Trophoblast cell (in vitro differentiated cells and primary cell): Measurements from ENCODE around the gene GALR2.
A peak's percentile ranks its signal among the peaks of the same experiment; 100 is the strongest.
"Not testable (repeated sequence)": the region's sequence is repeated elsewhere in the genome, so short reads cannot be mapped to it uniquely, and the experiment has no call there.

Experiments used
- DNase-seq, 2 donors: peaks; one replicate each; pipeline ENCODE4 v3.0.0-alpha.2; 2016
- H2AFZ ChIP-seq: 2 replicates; pipeline ENCODE4 v1.6.1; 2013; ENCODE audit warnings: low read length, moderate library complexity, mild to moderate bottlenecking; ENCODE audit not compliant: insufficient read depth, poor library complexity
- H2AK5ac ChIP-seq: 2 replicates; pipeline ENCODE4 v1.6.1; 2013; ENCODE audit warnings: mild to moderate bottlenecking, low read length
- H2BK120ac ChIP-seq: 2 replicates; pipeline ENCODE4 v1.6.1; 2013; ENCODE audit warnings: low read length, mild to moderate bottlenecking, moderate library complexity; ENCODE audit not compliant: insufficient read depth, poor library complexity
- H2BK12ac ChIP-seq: 2 replicates; pipeline ENCODE4 v1.6.1; 2013; ENCODE audit warnings: mild to moderate bottlenecking, low read length, moderate library complexity
- H2BK5ac ChIP-seq: 2 replicates; pipeline ENCODE4 v1.6.1; 2013; ENCODE audit warnings: low read length, low read depth, moderate library complexity, mild to moderate bottlenecking; ENCODE audit not compliant: poor library complexity
- H3K14ac ChIP-seq: 2 replicates; pipeline ENCODE4 v1.6.1; 2013; ENCODE audit warnings: mild to moderate bottlenecking, low read length
- H3K18ac ChIP-seq: 2 replicates; pipeline ENCODE4 v1.6.1; 2013; ENCODE audit warnings: mild to moderate bottlenecking, low read length
- H3K23ac ChIP-seq: 2 replicates; pipeline ENCODE4 v1.6.1; 2013; ENCODE audit warnings: low read length
- H3K27ac ChIP-seq: 2 replicates; pipeline ENCODE4 v1.5.1; 2013; ENCODE audit warnings: low read depth, mild to moderate bottlenecking, inconsistent platforms, low read length, moderate library complexity
- H3K27me3 ChIP-seq: 2 replicates; pipeline ENCODE4 v1.6.1; 2013; ENCODE audit warnings: inconsistent platforms, mild to moderate bottlenecking, low read length, moderate library complexity; ENCODE audit not compliant: insufficient read depth
- H3K36me3 ChIP-seq, 2 experiments: 1 replicate in 1 of 2; 2 replicates in 1 of 2; pipeline ENCODE4 v1.6.1; 2013; ENCODE audit warnings: low read length in 2 of 2, mild to moderate bottlenecking in 2 of 2, moderate library complexity in 1 of 2; ENCODE audit not compliant: insufficient read depth in 2 of 2, control insufficient read depth in 1 of 2
- H3K4ac ChIP-seq: 2 replicates; pipeline ENCODE4 v1.6.1; 2013; ENCODE audit warnings: low read depth, mild to moderate bottlenecking, low read length, moderate library complexity
- H3K4me1 ChIP-seq, 2 experiments: 1 replicate in 1 of 2; 2 replicates in 1 of 2; pipeline ENCODE4 v1.6.1; 2013; ENCODE audit warnings: low read length in 2 of 2, mild to moderate bottlenecking in 2 of 2, moderate library complexity in 1 of 2; ENCODE audit not compliant: insufficient read depth in 2 of 2, control insufficient read depth in 1 of 2
- H3K4me2 ChIP-seq: 2 replicates; pipeline ENCODE4 v1.6.1; 2013; ENCODE audit warnings: inconsistent platforms, mild to moderate bottlenecking, low read length, moderate library complexity
- H3K4me3 ChIP-seq: 2 replicates; pipeline ENCODE4 v1.5.1; 2013; ENCODE audit warnings: mild to moderate bottlenecking, low read depth, low read length, inconsistent platforms
- H3K79me1 ChIP-seq: one replicate; pipeline ENCODE4 v1.6.1; 2013; ENCODE audit warnings: low read length
- H3K79me2 ChIP-seq: 2 replicates; pipeline ENCODE4 v1.6.1; 2013; ENCODE audit warnings: low read length, mild to moderate bottlenecking; ENCODE audit not compliant: control insufficient read depth, insufficient read depth, poor library complexity
- H3K9ac ChIP-seq: 2 replicates; pipeline ENCODE4 v1.6.1; 2013; ENCODE audit warnings: mild to moderate bottlenecking, low read length
- H3K9me3 ChIP-seq: 2 replicates; pipeline ENCODE4 v1.6.1; 2013; ENCODE audit warnings: low read depth, mild to moderate bottlenecking, control low read depth, inconsistent platforms, low read length; ENCODE audit not compliant: insufficient read depth
- H4K12ac ChIP-seq: 2 replicates; pipeline ENCODE4 v1.6.1; 2013; ENCODE audit warnings: low read depth, mild to moderate bottlenecking, low read length, moderate library complexity
- H4K8ac ChIP-seq: 2 replicates; pipeline ENCODE4 v1.6.1; 2013; ENCODE audit warnings: low read depth, mild to moderate bottlenecking, low read length, moderate library complexity
- H4K91ac ChIP-seq: one replicate; pipeline ENCODE4 v1.6.1; 2013; ENCODE audit warnings: low read depth, mild to moderate bottlenecking, low read length, moderate library complexity
- WGBS: extraction: QIAGEN DNeasy Blood & Tissue Kit; methylation state at CpG from one replicate; pipeline ENCODE4 v1.1.7; 2013; ENCODE audit warnings: missing lambda C conversion rate; ENCODE audit not compliant: insufficient read length, insufficient coverage; ENCODE audit errors: extremely low coverage; 5-methylcytosine and 5-hydroxymethylcytosine counted together

The GALR2 gene

GRCh38 chr17:76077584-76078110 lies 3.1 kb downstream of the GALR2 start:
- peaks cover 3 to 4% of the 10 kb centered on the region in 2 experiments for H3K36me3 ChIP-seq
- H3K9ac ChIP-seq, result no peak overlapping the region
- no peak overlapping the region for H3K4me2 ChIP-seq
- H4K91ac ChIP-seq, result no peak overlapping the region
- H3K79me1 ChIP-seq, result peaks cover 2% of the 10 kb centered on the region
- no peak overlapping the region for H4K12ac ChIP-seq
- no peak overlapping the region for H2BK5ac ChIP-seq
- no peak overlapping the region for H2AK5ac ChIP-seq
- H3K9me3 ChIP-seq, result peaks cover 19% of the 10 kb centered on the region
- no peak overlapping the region for H4K8ac ChIP-seq
- no peak overlapping the region for H2BK120ac ChIP-seq
- no peak overlapping the region for H2BK12ac ChIP-seq
- peaks cover 8 to 13% of the 10 kb centered on the region in 2 experiments for H3K4me1 ChIP-seq
- H3K4me3 ChIP-seq, result no peak overlapping the region
- H2AFZ ChIP-seq, result no peak overlapping the region
- H3K23ac ChIP-seq, result no peak overlapping the region
- no peak overlapping the region for H3K27ac ChIP-seq
- no peak overlapping the region for H3K14ac ChIP-seq
- no CpG with 5 or more reads among the region's 12 CpGs for WGBS
- peaks cover 2% of the 10 kb centered on the region for H3K79me2 ChIP-seq
- peaks cover 55% of the 10 kb centered on the region for H3K27me3 ChIP-seq
- DNase-seq, result no peak
- H3K4ac ChIP-seq, result no peak overlapping the region
- H3K18ac ChIP-seq, result no peak overlapping the region

- not testable (repeated sequence) for H2BK5ac ChIP-seq, H3K4ac ChIP-seq
Observed at GRCh38 chr17:76078370-76078769, 3.8 kb downstream of the GALR2 start.

GRCh38 chr17:76078860-76079534 lies 4.4 kb downstream of the GALR2 start, which contains the start of gene ZACN:
Gene ZACN, plus strand, starts transcription at chr17:76079182. Its CDS starts 83 bp downstream, at chr17:76079265.
- Histone ChIP-seq H2AFZ (no peak within 1 kb of the TSS), H3K4me1 (peaks cover 5 to 10% of the 10 kb centered on the region in 2 experiments), H2BK5ac (no peak within 1 kb of the TSS), H3K4me2 (no peak within 1 kb of the TSS), H4K12ac (no peak within 1 kb of the TSS), H2AK5ac (no peak within 1 kb of the TSS), H4K91ac (no peak within 1 kb of the TSS), H3K23ac (no peak within 1 kb of the TSS), H3K36me3 (peaks cover 15 to 18% of the 10 kb centered on the region in 2 experiments), H2BK120ac (no peak within 1 kb of the TSS), H3K79me2 (no peaks in the 10 kb centered on the region), H3K27ac (no peak within 1 kb of the TSS), H4K8ac (no peak within 1 kb of the TSS), H3K27me3 (peaks cover 50% of the 10 kb centered on the region), H2BK12ac (no peak within 1 kb of the TSS), H3K14ac (no peak within 1 kb of the TSS), H3K4ac (no peak within 1 kb of the TSS), H3K9ac (no peak within 1 kb of the TSS), H3K4me3 (no peak within 1 kb of the TSS), H3K9me3 (peaks cover 19% of the 10 kb centered on the region), H3K79me1 (no peaks in the 10 kb centered on the region), H3K18ac (no peak within 1 kb of the TSS)
- peak; percentile 28 to 29 for DNase-seq
- WGBS, result no CpG with 5 or more reads among the region's 17 CpGs

More at GRCh38 chr17:76078370-76078769, 3.8 kb downstream of the GALR2 start:
- H3K4me3 ChIP-seq, H3K9ac ChIP-seq, H3K79me2 ChIP-seq, H2AK5ac ChIP-seq, H4K91ac ChIP-seq, H4K12ac ChIP-seq, H4K8ac ChIP-seq, H2BK120ac ChIP-seq, H3K27ac ChIP-seq, H3K14ac ChIP-seq, H2AFZ ChIP-seq, H3K4me1 ChIP-seq, H3K18ac ChIP-seq, DNase-seq, H3K23ac ChIP-seq, H3K79me1 ChIP-seq, H3K4me2 ChIP-seq, H2BK12ac ChIP-seq: not testable (repeated sequence)
- Histone ChIP-seq H3K36me3 (peaks cover 9 to 11% of the 10 kb centered on the region in 2 experiments), H3K9me3 (peaks cover 19% of the 10 kb centered on the region), H3K27me3 (peaks cover 55% of the 10 kb centered on the region)
- no CpG with 5 or more reads among the region's 5 CpGs for WGBS

GRCh38 chr17:76079535-76079955 lies 5.0 kb downstream of the GALR2 start:
- WGBS, result no CpG with 5 or more reads among the region's 9 CpGs
- no peak overlapping the region for H2AK5ac ChIP-seq
- H4K12ac ChIP-seq, result no peak overlapping the region
- H3K18ac ChIP-seq, result no peak overlapping the region
- H4K91ac ChIP-seq, result no peak overlapping the region
- DNase-seq, result no peak
- H3K9ac ChIP-seq, result no peak overlapping the region
- no peak overlapping the region for H3K23ac ChIP-seq
- H3K27ac ChIP-seq, result no peak overlapping the region
- H3K4me3 ChIP-seq, result no peak overlapping the region
- H2BK120ac ChIP-seq, result no peak overlapping the region
- peaks cover 44% of the 10 kb centered on the region for H3K27me3 ChIP-seq
- H3K9me3 ChIP-seq, result peaks cover 19% of the 10 kb centered on the region
- no peak overlapping the region for H2BK12ac ChIP-seq
- H3K79me1 ChIP-seq, result no peaks in the 10 kb centered on the region
- no peak overlapping the region for H3K14ac ChIP-seq
- H4K8ac ChIP-seq, result no peak overlapping the region
- H2AFZ ChIP-seq, result no peak overlapping the region
- H3K36me3 ChIP-seq, result peaks cover 20 to 23% of the 10 kb centered on the region in 2 experiments
- no peak overlapping the region for H2BK5ac ChIP-seq
- no peak overlapping the region for H3K4me2 ChIP-seq
- H3K79me2 ChIP-seq, result no peaks in the 10 kb centered on the region
- peaks cover 5 to 10% of the 10 kb centered on the region in 2 experiments for H3K4me1 ChIP-seq
- no peak overlapping the region for H3K4ac ChIP-seq
